Upper lobe of left lung (tissue), 4 donors: ENCODE results near the gene PSMD8.

Experiments
- POLR2A ChIP-seq, 4 donors: fragments of 450-650 bp; IDR thresholded peaks; one replicate each; pipeline ENCODE4 v1.5.1; 2016 to 2017; ENCODE audit warnings: antibody characterized with exemption in 4 of 4, mild to moderate bottlenecking in 2 of 4
- POLR2AphosphoS5 ChIP-seq, 2 donors: sonication (generic); formaldehyde crosslinking; IDR thresholded peaks; one replicate each; pipeline ENCODE4 v1.5.1; 2017; ENCODE audit warnings: antibody characterized with exemption in 2 of 2
- TF ChIP-seq, protein P1 (sequence below), 6 experiments: fragments of 450-650 bp in 4 of 6; fragments of 200-600 bp in 2 of 6; sonication (generic) in 2 of 6; IDR thresholded peaks; one replicate each; pipeline ENCODE4 v1.5.1; 2016 to 2019; ENCODE audit warnings: antibody characterized with exemption in 6 of 6

DNA sequence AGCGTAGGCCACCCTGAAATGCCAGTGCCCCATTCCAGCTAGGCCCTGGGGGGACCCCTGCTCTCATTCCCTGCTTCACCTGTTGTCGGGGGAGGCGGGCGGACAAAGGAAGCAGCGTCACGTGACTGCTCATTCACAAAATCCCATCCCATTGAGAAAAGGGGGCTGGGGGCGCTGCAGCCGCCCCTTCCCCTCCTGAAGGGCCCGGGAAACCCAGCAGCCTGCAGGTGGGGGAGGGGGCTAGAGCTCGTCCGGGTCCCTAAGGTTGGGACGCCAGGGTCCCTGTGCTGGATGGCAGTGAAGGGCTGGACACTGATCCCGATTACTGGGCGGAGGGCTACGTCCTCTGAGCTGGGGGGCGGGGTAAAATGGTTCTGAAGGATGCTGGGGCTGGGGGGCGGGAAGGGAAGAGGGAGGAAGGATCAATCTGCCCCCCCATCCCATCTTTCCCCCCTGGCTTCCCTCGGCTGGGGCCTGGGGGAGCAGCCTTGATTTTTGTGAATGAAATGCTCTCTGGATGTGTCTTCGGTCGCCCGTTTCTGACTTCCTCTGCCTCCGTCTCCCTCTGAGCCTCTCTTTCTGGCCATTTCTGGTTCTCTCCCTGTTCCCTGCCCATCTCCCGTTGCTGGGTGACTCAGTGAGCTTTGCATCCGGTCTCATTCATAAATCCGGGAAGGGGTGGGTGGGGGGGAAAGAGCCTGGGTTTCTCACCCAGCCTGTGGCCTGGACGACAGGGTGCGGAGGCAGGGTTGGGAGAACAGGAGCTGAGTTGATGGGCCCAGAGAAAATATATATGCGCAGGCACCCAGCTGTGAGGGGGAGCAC is 14.9 kb downstream of the PSMD8 start:
- TF ChIP-seq, protein P1, sequence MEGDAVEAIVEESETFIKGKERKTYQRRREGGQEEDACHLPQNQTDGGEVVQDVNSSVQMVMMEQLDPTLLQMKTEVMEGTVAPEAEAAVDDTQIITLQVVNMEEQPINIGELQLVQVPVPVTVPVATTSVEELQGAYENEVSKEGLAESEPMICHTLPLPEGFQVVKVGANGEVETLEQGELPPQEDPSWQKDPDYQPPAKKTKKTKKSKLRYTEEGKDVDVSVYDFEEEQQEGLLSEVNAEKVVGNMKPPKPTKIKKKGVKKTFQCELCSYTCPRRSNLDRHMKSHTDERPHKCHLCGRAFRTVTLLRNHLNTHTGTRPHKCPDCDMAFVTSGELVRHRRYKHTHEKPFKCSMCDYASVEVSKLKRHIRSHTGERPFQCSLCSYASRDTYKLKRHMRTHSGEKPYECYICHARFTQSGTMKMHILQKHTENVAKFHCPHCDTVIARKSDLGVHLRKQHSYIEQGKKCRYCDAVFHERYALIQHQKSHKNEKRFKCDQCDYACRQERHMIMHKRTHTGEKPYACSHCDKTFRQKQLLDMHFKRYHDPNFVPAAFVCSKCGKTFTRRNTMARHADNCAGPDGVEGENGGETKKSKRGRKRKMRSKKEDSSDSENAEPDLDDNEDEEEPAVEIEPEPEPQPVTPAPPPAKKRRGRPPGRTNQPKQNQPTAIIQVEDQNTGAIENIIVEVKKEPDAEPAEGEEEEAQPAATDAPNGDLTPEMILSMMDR (IDR thresholded peaks at IDR 0.05): no peak
- TF ChIP-seq POLR2A (IDR thresholded peaks at IDR 0.05): no peak
- TF ChIP-seq POLR2AphosphoS5 (IDR thresholded peaks at IDR 0.05): no peak
